MCF 10A (cell line): Measurements from ENCODE around the gene NHERF2. TPM values are rescaled to one million over a fixed set of nuclear protein-coding genes. Genes with fewer than 3 reads are reported as not detected.

ENCODE experiments used
- BruUV-seq: library from RNA; stranded (reverse); fragments of 400-500 nt; replicated peaks from 2 replicates; lab custom pipeline; 2021; lab: Mats Ljungman, UMichigan
- CTCF ChIA-PET: fragments of 300-600 bp; sonication (Branson Sonifier 250); formaldehyde crosslinking; extraction: SDS; loops from one replicate; lab custom pipeline; 2021; ENCODE audit warnings: antibody characterized with exemption, inconsistent platforms; lab: Yijun Ruan, JAX
- POLR2A ChIA-PET: fragments of 300-600, 350-650 bp; sonication (Branson Sonifier 250); formaldehyde crosslinking; extraction: SDS; loops from one replicate; lab custom pipeline; 2020; ENCODE audit warnings: antibody characterized with exemption, inconsistent platforms; lab: Yijun Ruan, JAX
- DNase-seq: peaks from one replicate; pipeline ENCODE4 v3.0.0-alpha.2; 2018; ENCODE audit not compliant: unreplicated experiment
- H3K27ac Mint-ChIP-seq: one replicate; pipeline ENCODE4 v1.8.0; 2022; ENCODE audit warnings: mild to moderate bottlenecking, low read depth, mixed read lengths; ENCODE audit not compliant: unreplicated experiment
- H3K27me3 Mint-ChIP-seq: one replicate; pipeline ENCODE4 v1.8.0; 2022; ENCODE audit warnings: mixed read lengths; ENCODE audit not compliant: insufficient read depth, unreplicated experiment
- H3K36me3 Mint-ChIP-seq: one replicate; pipeline ENCODE4 v1.8.0; 2022; ENCODE audit warnings: mild to moderate bottlenecking, moderate library complexity, mixed read lengths; ENCODE audit not compliant: insufficient read depth, unreplicated experiment
- H3K4me1 Mint-ChIP-seq: one replicate; pipeline ENCODE4 v1.8.0; 2022; ENCODE audit warnings: mixed read lengths; ENCODE audit not compliant: insufficient read depth, unreplicated experiment
- H3K4me3 Mint-ChIP-seq: one replicate; pipeline ENCODE4 v1.8.0; 2022; ENCODE audit warnings: mild to moderate bottlenecking, moderate library complexity, mixed read lengths; ENCODE audit not compliant: unreplicated experiment
- H3K9me3 Mint-ChIP-seq: one replicate; pipeline ENCODE4 v1.8.0; 2022; ENCODE audit warnings: mixed read lengths; ENCODE audit not compliant: unreplicated experiment
- intact Hi-C: fragments of 100-400 bp; cut with micrococcal nuclease; formaldehyde crosslinking; loops from 2 replicates; pipeline ENCODE4 v1.14.1; 2022
- total RNA-seq: library from RNA; stranded (reverse); gene quantifications from 2 replicates; pipeline ENCODE4 v1.2.3, GENCODE V29; 2022
- TF ChIP-seq, protein P1 (sequence below): fragments of 200-600 bp; IDR thresholded peaks from one replicate; pipeline ENCODE4 v1.8.0; 2022; ENCODE audit warnings: antibody characterized with exemption, mild to moderate bottlenecking; ENCODE audit not compliant: unreplicated experiment

Gene NHERF2
- total RNA-seq, 1 experiment from 2014 or later = 14.5 TPM

DNA sequence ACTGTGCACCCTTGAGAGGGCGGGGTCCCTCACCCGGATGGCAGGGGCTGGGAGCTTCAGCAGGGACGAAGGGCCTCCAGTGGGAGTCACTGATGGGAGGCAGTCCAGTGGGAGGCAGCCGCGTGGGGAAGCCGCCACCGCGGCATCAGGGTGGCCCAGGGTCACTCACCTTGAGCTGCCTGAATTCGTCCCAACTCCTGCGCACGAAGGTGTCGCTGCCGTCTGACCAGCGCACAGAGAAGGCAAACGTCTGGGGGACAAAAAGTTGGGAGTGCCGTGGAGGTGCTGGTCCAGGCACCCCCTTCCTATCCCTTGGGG, 46.0 kb upstream of the NHERF2 start:
- ChIA-PET POLR2A (interaction anchor here (0.6 to 6.2 kb wide), 7 partner anchors 9 to 240 kb away, joined by 3 to 56 read pairs (median 4); partner anchors contain the start of genes RPS2, TBL3 and TRAF7), CTCF (interaction anchor here (1.6 kb wide), 1 partner anchor 160 kb away, joined by 5 read pairs; no protein-coding TSS in a partner anchor)
- H3K36me3 Mint-ChIP-seq = peaks cover 35% of the 10 kb centered on the region
- no peaks in the 10 kb centered on the region for H3K9me3 Mint-ChIP-seq
- H3K4me1 Mint-ChIP-seq = peaks cover 6% of the 10 kb centered on the region
- no peak for DNase-seq
- TF ChIP-seq, protein P1, sequence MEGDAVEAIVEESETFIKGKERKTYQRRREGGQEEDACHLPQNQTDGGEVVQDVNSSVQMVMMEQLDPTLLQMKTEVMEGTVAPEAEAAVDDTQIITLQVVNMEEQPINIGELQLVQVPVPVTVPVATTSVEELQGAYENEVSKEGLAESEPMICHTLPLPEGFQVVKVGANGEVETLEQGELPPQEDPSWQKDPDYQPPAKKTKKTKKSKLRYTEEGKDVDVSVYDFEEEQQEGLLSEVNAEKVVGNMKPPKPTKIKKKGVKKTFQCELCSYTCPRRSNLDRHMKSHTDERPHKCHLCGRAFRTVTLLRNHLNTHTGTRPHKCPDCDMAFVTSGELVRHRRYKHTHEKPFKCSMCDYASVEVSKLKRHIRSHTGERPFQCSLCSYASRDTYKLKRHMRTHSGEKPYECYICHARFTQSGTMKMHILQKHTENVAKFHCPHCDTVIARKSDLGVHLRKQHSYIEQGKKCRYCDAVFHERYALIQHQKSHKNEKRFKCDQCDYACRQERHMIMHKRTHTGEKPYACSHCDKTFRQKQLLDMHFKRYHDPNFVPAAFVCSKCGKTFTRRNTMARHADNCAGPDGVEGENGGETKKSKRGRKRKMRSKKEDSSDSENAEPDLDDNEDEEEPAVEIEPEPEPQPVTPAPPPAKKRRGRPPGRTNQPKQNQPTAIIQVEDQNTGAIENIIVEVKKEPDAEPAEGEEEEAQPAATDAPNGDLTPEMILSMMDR = no peak
- no peaks in the 10 kb centered on the region for H3K27me3 Mint-ChIP-seq
- BruUV-seq = no TSS peak
- intact Hi-C loops = no loop called here
- no peak overlapping the region for H3K27ac Mint-ChIP-seq
- H3K4me3 Mint-ChIP-seq = no peak overlapping the region

DNA sequence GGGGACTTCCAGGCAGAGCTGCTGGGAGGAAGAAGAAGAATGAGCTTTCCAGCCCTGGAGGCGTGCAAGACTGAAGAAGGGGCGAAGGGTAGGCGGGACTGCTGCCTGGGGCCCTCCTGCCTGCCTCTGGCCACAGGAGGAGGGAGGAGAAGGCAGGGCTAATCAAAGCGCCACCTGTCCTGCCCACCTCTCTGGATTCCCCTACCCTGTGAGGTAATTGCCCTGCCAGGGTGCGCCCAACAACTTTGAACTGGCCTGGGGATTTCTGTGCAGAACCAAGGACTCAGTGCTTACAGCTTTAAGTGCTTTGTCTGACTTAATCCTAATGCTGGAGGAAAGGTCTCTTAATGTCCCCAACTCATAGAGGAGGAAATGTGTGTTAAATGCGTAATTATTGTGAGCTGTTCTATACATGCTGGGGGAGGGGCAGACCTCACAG, 45.3 kb upstream of the NHERF2 start, which contains the start of gene NOXO1:
Gene NOXO1, minus strand, starts transcription at position 72 of the 439 bp plus-strand sequence. CDS start 290 bp downstream, outside the sequence.
- H3K4me3 Mint-ChIP-seq = no peak within 1 kb of the TSS
- no TSS peak for BruUV-seq
- H3K4me1 Mint-ChIP-seq = peaks cover 6% of the 10 kb centered on the region
- H3K27ac Mint-ChIP-seq = no peak within 1 kb of the TSS
- no peaks in the 10 kb centered on the region for H3K9me3 Mint-ChIP-seq
- intact Hi-C loops = no loop called here
- no peaks in the 10 kb centered on the region for H3K27me3 Mint-ChIP-seq
- TF ChIP-seq, protein P1 = no peak
- no peak for DNase-seq
- ChIA-PET POLR2A (interaction anchor here (0.6 to 6.2 kb wide), 7 partner anchors 10 to 269 kb away, joined by 3 to 59 read pairs (median 8); partner anchors contain the start of genes RPS2, TBL3, TRAF7 and ZNF598), CTCF (interaction anchor here (0.6 to 1.6 kb wide), 2 partner anchors 24 to 159 kb away, joined by 3 to 5 read pairs; no protein-coding TSS in a partner anchor)
- peaks cover 35% of the 10 kb centered on the region for H3K36me3 Mint-ChIP-seq

DNA sequence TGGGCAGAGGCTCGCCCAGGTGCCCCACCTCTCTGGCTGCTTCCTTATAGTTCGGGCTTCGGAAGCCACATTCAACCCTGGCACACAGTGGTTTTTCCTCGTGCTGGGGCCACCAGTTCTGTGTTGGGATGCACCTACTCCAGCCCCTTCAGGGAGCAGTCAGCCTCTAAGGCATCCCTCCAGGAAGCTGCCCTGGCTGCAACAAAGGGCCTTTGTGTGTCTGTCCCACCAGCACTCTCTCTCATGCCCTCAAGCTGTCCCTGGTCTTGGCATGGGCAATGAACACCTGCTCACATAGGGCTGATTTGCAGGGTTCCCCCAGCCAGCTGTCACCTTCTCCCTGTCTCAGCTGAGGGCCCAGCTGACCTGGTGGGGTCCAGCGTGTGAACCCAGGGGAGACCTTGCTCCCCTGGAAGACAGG, 44.7 kb upstream of the NHERF2 start:
- Mint-ChIP-seq H3K27me3 (no peaks in the 10 kb centered on the region), H3K27ac (no peak overlapping the region)
- intact Hi-C loops = no loop called here

DNA sequence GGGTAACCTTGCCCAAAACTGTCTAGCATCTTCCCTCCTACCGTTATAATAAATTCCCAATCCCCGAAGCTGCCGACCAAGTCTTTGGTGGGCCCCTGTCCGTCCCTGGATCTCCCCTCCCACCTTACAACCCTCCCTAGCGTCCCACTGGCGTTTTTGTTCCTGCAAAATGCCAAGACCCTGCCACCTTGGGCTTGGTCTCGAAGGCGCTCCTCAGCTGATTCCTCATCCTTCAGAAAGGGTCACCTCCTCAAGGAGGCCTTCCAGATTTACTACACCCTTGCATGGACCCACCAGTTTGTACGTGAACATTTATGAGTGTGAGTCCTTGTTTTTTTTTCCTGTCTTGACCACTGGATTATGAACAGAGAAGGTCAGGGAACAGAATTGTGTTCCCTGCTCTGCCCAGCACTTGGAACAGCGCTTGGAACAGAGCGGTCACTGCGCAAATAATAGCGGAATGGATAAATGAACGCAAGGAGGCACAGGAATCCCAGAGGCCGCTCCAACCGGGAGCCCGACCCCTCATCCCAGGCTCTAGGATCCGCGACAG, 43.6 kb upstream of the NHERF2 start:
- no peak for DNase-seq
- Mint-ChIP-seq H3K27me3 (no peaks in the 10 kb centered on the region), H3K4me1 (peaks cover 6% of the 10 kb centered on the region), H3K4me3 (peak overlapping the region; percentile 76), H3K36me3 (peaks cover 43% of the 10 kb centered on the region), H3K9me3 (no peaks in the 10 kb centered on the region), H3K27ac (no peak overlapping the region)
- CTCF ChIA-PET = interaction anchor here (1.0 kb wide), 3 partner anchors 10 to 41 kb away, joined by 3 to 5 read pairs (median 5); partner anchors contain the start of gene TBL3
- BruUV-seq = no TSS peak
- TF ChIP-seq, protein P1 = no peak
- intact Hi-C loops = no loop called here
- POLR2A ChIA-PET = interaction anchor here (0.7 to 6.2 kb wide), 12 partner anchors 10 to 172 kb away, joined by 3 to 59 read pairs (median 6); partner anchors contain the start of genes RPS2, TBL3, TRAF7 and ZNF598

More for the DNA sequence above, 44.7 kb upstream of the NHERF2 start:
- DNase-seq = no peak
- no peaks in the 10 kb centered on the region for H3K9me3 Mint-ChIP-seq
- H3K4me3 Mint-ChIP-seq = no peak overlapping the region
- H3K36me3 Mint-ChIP-seq = peaks cover 37% of the 10 kb centered on the region
- peaks cover 6% of the 10 kb centered on the region for H3K4me1 Mint-ChIP-seq
- TF ChIP-seq, protein P1 = no peak
- BruUV-seq = no TSS peak
- POLR2A ChIA-PET = interaction anchor here (0.7 to 6.2 kb wide), 9 partner anchors 10 to 173 kb away, joined by 3 to 59 read pairs (median 7); partner anchors contain the start of genes RPL3L, RPS2, TBL3 and TRAF7
- CTCF ChIA-PET = interaction anchor here (0.6 to 1.6 kb wide), 5 partner anchors 9 to 158 kb away, joined by 3 to 5 read pairs (median 5); partner anchors contain the start of gene TBL3
